ENCODE measurements around the gene SDHAF2.
"Not testable (repeated sequence)": the region's sequence is repeated elsewhere in the genome, so short reads cannot be mapped to it uniquely, and the experiment has no call there.

Gene SDHAF2

GRCh38 chr11:61474013-61474643, 44.2 kb downstream of the SDHAF2 start:
- peaks cover 22% of the 10 kb centered on the region for H3K36me3 Mint-ChIP-seq (ENCODE audit: low read depth)
- H3K27ac Mint-ChIP-seq = no peak overlapping the region
- TF ChIP-seq CTCF (IDR thresholded peaks at IDR 0.05; ENCODE audit: unreplicated experiment in 3 of 3) = no peak
- peaks cover 10% of the 10 kb centered on the region for H3K4me1 Mint-ChIP-seq
- H3K9me3 Mint-ChIP-seq = no peaks in the 10 kb centered on the region
- no peaks in the 10 kb centered on the region for H3K27me3 Mint-ChIP-seq (ENCODE audit: low read depth)
- H3K4me3 Mint-ChIP-seq = no peak overlapping the region

DNA sequence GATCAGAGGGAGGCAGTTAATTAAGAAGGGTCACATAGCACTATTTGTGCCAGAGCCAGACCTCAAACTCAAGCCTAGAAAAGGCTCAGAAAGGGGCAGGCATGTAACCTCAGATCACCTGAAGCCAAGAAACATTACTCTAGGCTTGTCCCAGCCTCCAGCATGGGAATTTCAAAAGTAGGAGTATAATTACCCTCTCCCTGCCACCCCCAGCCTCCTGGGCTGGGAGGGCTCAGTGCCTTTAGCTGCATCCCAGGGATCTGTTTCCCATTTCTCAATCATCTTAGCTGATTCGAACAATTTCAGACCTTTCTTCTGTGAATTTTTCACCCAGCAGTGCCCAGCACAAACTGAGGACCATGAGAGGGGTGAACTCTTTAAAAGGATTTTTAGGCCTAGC, 45.5 kb downstream of the SDHAF2 start:
- Mint-ChIP-seq H3K9me3 (no peaks in the 10 kb centered on the region), H3K27ac (no peak overlapping the region), H3K27me3 (ENCODE audit: low read depth) (no peaks in the 10 kb centered on the region), H3K4me1 (peaks cover 12% of the 10 kb centered on the region), H3K4me3 (no peak overlapping the region), H3K36me3 (ENCODE audit: low read depth) (peaks cover 22% of the 10 kb centered on the region)
- no peak for TF ChIP-seq CTCF (IDR thresholded peaks at IDR 0.05; ENCODE audit: unreplicated experiment in 3 of 3)

- Mint-ChIP-seq H3K4me3 (no peak overlapping the region), H3K4me1 (peaks cover 22% of the 10 kb centered on the region), H3K36me3 (ENCODE audit: low read depth) (peaks cover 14% of the 10 kb centered on the region), H3K9me3 (no peaks in the 10 kb centered on the region), H3K27ac (no peak overlapping the region), H3K27me3 (ENCODE audit: low read depth) (no peaks in the 10 kb centered on the region)
- no peak for TF ChIP-seq CTCF (IDR thresholded peaks at IDR 0.05; ENCODE audit: unreplicated experiment in 3 of 3)
Measured at GRCh38 chr11:61476371-61476770, 46.4 kb downstream of the SDHAF2 start.

GRCh38 chr11:61477126-61477525, 47.2 kb downstream of the SDHAF2 start:
- TF ChIP-seq CTCF (IDR thresholded peaks at IDR 0.05; ENCODE audit: unreplicated experiment in 3 of 3) = no peak
- Mint-ChIP-seq H3K27ac (no peak overlapping the region), H3K36me3 (ENCODE audit: low read depth) (peaks cover 14% of the 10 kb centered on the region), H3K4me3 (no peak overlapping the region), H3K9me3 (no peaks in the 10 kb centered on the region), H3K4me1 (peaks cover 25% of the 10 kb centered on the region), H3K27me3 (ENCODE audit: low read depth) (no peaks in the 10 kb centered on the region)

GRCh38 chr11:61477727-61478148, 47.8 kb downstream of the SDHAF2 start:
- Mint-ChIP-seq H3K4me3 (no peak overlapping the region), H3K36me3 (ENCODE audit: low read depth) (peaks cover 13% of the 10 kb centered on the region), H3K4me1 (peaks cover 23% of the 10 kb centered on the region), H3K27ac (no peak overlapping the region), H3K27me3 (ENCODE audit: low read depth) (no peaks in the 10 kb centered on the region), H3K9me3 (no peaks in the 10 kb centered on the region)
- peak; percentile 90 to 96 (median 92) for TF ChIP-seq CTCF (IDR thresholded peaks at IDR 0.05; ENCODE audit: unreplicated experiment in 3 of 3)

GRCh38 chr11:61479360-61480058, 49.6 kb downstream of the SDHAF2 start:
- not testable (repeated sequence) for H3K27me3 Mint-ChIP-seq (ENCODE audit: low read depth); H3K36me3 Mint-ChIP-seq (ENCODE audit: low read depth); H3K9me3 Mint-ChIP-seq; H3K27ac Mint-ChIP-seq; H3K4me3 Mint-ChIP-seq
- peaks cover 20% of the 10 kb centered on the region for H3K4me1 Mint-ChIP-seq
